Astrocyte (in vitro differentiated cells and primary cell): Measurements from ENCODE around the gene UBE2S. TPM values are rescaled to one million over a fixed set of nuclear protein-coding genes. Genes with fewer than 3 reads are reported as not detected.
"Not testable (repeated sequence)": the region's sequence is repeated elsewhere in the genome, so short reads cannot be mapped to it uniquely, and the experiment has no call there.

Experiments
- DNase-seq: peaks from one replicate; pipeline ENCODE4 v3.0.0-alpha.2; 2010; ENCODE audit warnings: low read depth
- FAIRE-seq: peaks from 2 replicates; lab custom pipeline; 2011; peaks lifted over from hg19 to GRCh38; lab: Jason Lieb, UNC
- H2AFZ ChIP-seq: 2 replicates; pipeline ENCODE4 v1.6.0; 2012; ENCODE audit warnings: low read depth, low read length, inconsistent platforms
- H3K27ac ChIP-seq: 2 replicates; pipeline ENCODE4 v1.5.1; 2011; ENCODE audit warnings: low read depth, low read length, inconsistent platforms
- H3K27me3 ChIP-seq: 2 replicates; pipeline ENCODE4 v1.6.0; 2011; ENCODE audit warnings: low read length, inconsistent platforms; ENCODE audit not compliant: insufficient read depth
- H3K36me3 ChIP-seq: 2 replicates; pipeline ENCODE4 v1.5.1; 2011; ENCODE audit warnings: low read length, inconsistent platforms; ENCODE audit not compliant: insufficient read depth
- H3K4me1 ChIP-seq: 2 replicates; pipeline ENCODE4 v1.5.1; 2011; ENCODE audit warnings: low read length, inconsistent platforms; ENCODE audit not compliant: insufficient read depth
- H3K4me2 ChIP-seq: 2 replicates; pipeline ENCODE4 v1.6.0; 2012; ENCODE audit warnings: low read length, inconsistent platforms
- H3K4me3 ChIP-seq: 2 replicates; pipeline ENCODE4 v1.5.1; 2011; ENCODE audit warnings: low read depth, mild to moderate bottlenecking, low read length, inconsistent platforms; ENCODE audit not compliant: insufficient read depth
- H3K79me2 ChIP-seq: 2 replicates; pipeline ENCODE4 v1.6.0; 2012; ENCODE audit warnings: mild to moderate bottlenecking, low read length, inconsistent platforms; ENCODE audit not compliant: insufficient read depth
- H3K9ac ChIP-seq: 2 replicates; pipeline ENCODE4 v1.6.0; 2012; ENCODE audit warnings: mild to moderate bottlenecking, low read length, inconsistent platforms
- H3K9me3 ChIP-seq: 2 replicates; pipeline ENCODE4 v1.5.1; 2012; ENCODE audit warnings: low read depth, mild to moderate bottlenecking, low read length, inconsistent platforms; ENCODE audit not compliant: insufficient read depth
- H4K20me1 ChIP-seq: 2 replicates; pipeline ENCODE4 v1.6.0; 2012; ENCODE audit warnings: low read length, inconsistent platforms; ENCODE audit not compliant: insufficient read depth
- H3K27ac Mint-ChIP-seq: one replicate; pipeline ENCODE4 v1.8.0; 2021; ENCODE audit warnings: mild to moderate bottlenecking, mixed read lengths; ENCODE audit not compliant: unreplicated experiment
- H3K27me3 Mint-ChIP-seq: one replicate; pipeline ENCODE4 v1.8.0; 2021; ENCODE audit warnings: low read depth, mixed read lengths; ENCODE audit not compliant: unreplicated experiment
- H3K36me3 Mint-ChIP-seq: one replicate; pipeline ENCODE4 v1.8.0; 2021; ENCODE audit warnings: low read depth, mixed read lengths; ENCODE audit not compliant: unreplicated experiment
- H3K4me1 Mint-ChIP-seq: one replicate; pipeline ENCODE4 v1.8.0; 2021; ENCODE audit warnings: low read depth, mixed read lengths; ENCODE audit not compliant: unreplicated experiment
- H3K4me3 Mint-ChIP-seq: one replicate; pipeline ENCODE4 v1.8.0; 2021; ENCODE audit warnings: mild to moderate bottlenecking, moderate library complexity, mixed read lengths; ENCODE audit not compliant: unreplicated experiment
- H3K9me3 Mint-ChIP-seq: one replicate; pipeline ENCODE4 v1.8.0; 2021; ENCODE audit warnings: mild to moderate bottlenecking, mixed read lengths; ENCODE audit not compliant: unreplicated experiment
- CTCF ChIP-seq: IDR thresholded peaks from 2 replicates; pipeline ENCODE4 v1.5.1; 2011; ENCODE audit warnings: low read depth, mild to moderate bottlenecking, inconsistent platforms, low read length, moderate library complexity; ENCODE audit not compliant: insufficient read depth
- EZH2 ChIP-seq: IDR thresholded peaks from 2 replicates; pipeline ENCODE4 v1.6.1; 2012; ENCODE audit warnings: mild to moderate bottlenecking, low read length, inconsistent platforms; ENCODE audit not compliant: insufficient read depth
- total RNA-seq: library from RNA; stranded (reverse); gene quantifications from 2 replicates; pipeline ENCODE4 v1.2.1, GENCODE V29; 2021

UBE2S gene
- total RNA-seq, 1 donor from 2014 or later = 116 TPM

GRCh38 chr19:55419103-55419502 lies 11.5 kb upstream of the UBE2S start:
- H3K4me3 ChIP-seq = no peak overlapping the region
- no peak for TF ChIP-seq CTCF
- TF ChIP-seq EZH2 = no peak
- H3K4me1 ChIP-seq = no peaks in the 10 kb centered on the region
- FAIRE-seq (no peak), DNase-seq (no peak)
- Mint-ChIP-seq H3K4me3 (no peak overlapping the region), H3K4me1 (peaks cover 1% of the 10 kb centered on the region), H3K27ac (no peak overlapping the region), H3K36me3 (no peaks in the 10 kb centered on the region), H3K9me3 (no peaks in the 10 kb centered on the region), H3K27me3 (peaks cover 27% of the 10 kb centered on the region)
- no peaks in the 10 kb centered on the region for H4K20me1 ChIP-seq
- H2AFZ ChIP-seq = no peak overlapping the region
- H3K27ac ChIP-seq = no peak overlapping the region
- no peaks in the 10 kb centered on the region for H3K36me3 ChIP-seq
- H3K27me3 ChIP-seq = peaks cover 5% of the 10 kb centered on the region
- H3K9me3 ChIP-seq = no peaks in the 10 kb centered on the region
- no peaks in the 10 kb centered on the region for H3K79me2 ChIP-seq
- no peak overlapping the region for H3K4me2 ChIP-seq
- no peak overlapping the region for H3K9ac ChIP-seq

GRCh38 chr19:55418185-55418584 lies 10.6 kb upstream of the UBE2S start:
- TF ChIP-seq EZH2 = no peak
- peak; percentile 86 for TF ChIP-seq CTCF
- no peaks in the 10 kb centered on the region for H4K20me1 ChIP-seq
- H2AFZ ChIP-seq = no peak overlapping the region
- no peak overlapping the region for H3K4me3 ChIP-seq
- H3K4me2 ChIP-seq = no peak overlapping the region
- no peaks in the 10 kb centered on the region for H3K9me3 Mint-ChIP-seq
- H3K36me3 ChIP-seq = no peaks in the 10 kb centered on the region
- H3K36me3 Mint-ChIP-seq = no peaks in the 10 kb centered on the region
- peaks cover 2% of the 10 kb centered on the region for H3K27me3 ChIP-seq
- H3K9me3 ChIP-seq = no peaks in the 10 kb centered on the region
- peak; percentile 78 for DNase-seq
- peak; percentile 56 for FAIRE-seq
- H3K4me1 ChIP-seq = no peaks in the 10 kb centered on the region
- no peaks in the 10 kb centered on the region for H3K79me2 ChIP-seq
- H3K4me1 Mint-ChIP-seq = peaks cover 1% of the 10 kb centered on the region
- H3K4me3 Mint-ChIP-seq = no peak overlapping the region
- H3K9ac ChIP-seq = no peak overlapping the region
- H3K27me3 Mint-ChIP-seq = peaks cover 24% of the 10 kb centered on the region
- peak overlapping the region; percentile 75 for H3K27ac Mint-ChIP-seq
- H3K27ac ChIP-seq = no peak overlapping the region

GRCh38 chr19:55410168-55410567 lies 2.6 kb upstream of the UBE2S start:
- DNase-seq (no peak), FAIRE-seq (no peak)
- no peak overlapping the region for H3K4me2 ChIP-seq
- H3K4me3 ChIP-seq = no peak overlapping the region
- H3K36me3 ChIP-seq = peaks cover 9% of the 10 kb centered on the region
- Mint-ChIP-seq H3K27ac (no peak overlapping the region), H3K27me3 (peaks cover 14% of the 10 kb centered on the region), H3K9me3 (peaks cover 14% of the 10 kb centered on the region), H3K4me3 (no peak overlapping the region), H3K4me1 (peaks cover 15% of the 10 kb centered on the region), H3K36me3 (peaks cover 17% of the 10 kb centered on the region)
- peaks cover 24% of the 10 kb centered on the region for H3K79me2 ChIP-seq
- no peaks in the 10 kb centered on the region for H3K27me3 ChIP-seq
- H3K4me1 ChIP-seq = peaks cover 16% of the 10 kb centered on the region
- TF ChIP-seq CTCF (no peak), EZH2 (no peak)
- H2AFZ ChIP-seq = no peak overlapping the region
- H3K27ac ChIP-seq = no peak overlapping the region
- peaks cover 22% of the 10 kb centered on the region for H4K20me1 ChIP-seq
- H3K9ac ChIP-seq = no peak overlapping the region
- H3K9me3 ChIP-seq = no peaks in the 10 kb centered on the region

GRCh38 chr19:55409179-55409578 lies 1.6 kb upstream of the UBE2S start:
- H4K20me1 ChIP-seq = peaks cover 29% of the 10 kb centered on the region
- peaks cover 31% of the 10 kb centered on the region for H3K79me2 ChIP-seq
- H3K4me1 Mint-ChIP-seq = peaks cover 15% of the 10 kb centered on the region
- H3K4me3 Mint-ChIP-seq = peak overlapping the region; percentile 50
- H3K27ac ChIP-seq, H3K36me3 ChIP-seq, H3K27me3 ChIP-seq, DNase-seq, H2AFZ ChIP-seq, H3K4me3 ChIP-seq, H3K9me3 ChIP-seq, FAIRE-seq, H3K9ac ChIP-seq, H3K27me3 Mint-ChIP-seq, H3K4me2 ChIP-seq: not testable (repeated sequence)
- H3K4me1 ChIP-seq = peaks cover 16% of the 10 kb centered on the region
- H3K27ac Mint-ChIP-seq = peak overlapping the region; percentile 96
- H3K9me3 Mint-ChIP-seq = peaks cover 14% of the 10 kb centered on the region
- H3K36me3 Mint-ChIP-seq = peaks cover 17% of the 10 kb centered on the region
